Spleen (tissue), 11 donors: ENCODE measurements around the gene TSPAN9. TPM values are rescaled to one million over a fixed set of nuclear protein-coding genes. Genes with fewer than 3 reads are reported as not detected.

Experiments used
- DNase-seq: peaks from one replicate; pipeline ENCODE4 v3.0.0-alpha.2; 2020
- H3K27ac ChIP-seq, 8 donors: fragments of 200-600 bp; sonication (generic) in 7 of 8; 1 replicate in 4 of 8; 2 replicates in 4 of 8; pipeline versions ENCODE4 v1.5.0 to v1.8.0; 2016 to 2021; ENCODE audit warnings: inconsistent platforms in 4 of 8, mild to moderate bottlenecking in 4 of 8, moderate library complexity in 1 of 8
- H3K27me3 ChIP-seq, 7 donors: fragments of 200-600 bp; sonication (generic) in 6 of 7; replicated peaks in 1 of 7; 1 replicate in 4 of 7; 2 replicates in 3 of 7; pipeline versions ENCODE4 v1.5.0 to v1.8.0; 2016 to 2021; ENCODE audit warnings: inconsistent platforms in 3 of 7, mild to moderate bottlenecking in 1 of 7
- H3K36me3 ChIP-seq, 6 donors: fragments of 200-600 bp; sonication (generic) in 5 of 6; 1 replicate in 4 of 6; 2 replicates in 2 of 6; pipeline versions ENCODE4 v1.5.0 to v1.8.0; 2016 to 2021; ENCODE audit warnings: inconsistent platforms in 2 of 6
- H3K4me1 ChIP-seq, 6 donors: fragments of 200-600 bp; sonication (generic) in 5 of 6; 1 replicate in 3 of 6; 2 replicates in 3 of 6; pipeline versions ENCODE4 v1.5.0 to v1.8.0; 2016 to 2021; ENCODE audit warnings: inconsistent platforms in 3 of 6
- H3K4me3 ChIP-seq, 8 donors: fragments of 200-600 bp; sonication (generic) in 7 of 8; 1 replicate in 4 of 8; 2 replicates in 4 of 8; pipeline versions ENCODE4 v1.5.0 to v1.8.0; 2016 to 2021; ENCODE audit warnings: inconsistent platforms in 4 of 8, mild to moderate bottlenecking in 4 of 8, moderate library complexity in 2 of 8
- H3K9me3 ChIP-seq, 8 donors: fragments of 200-600 bp; sonication (generic) in 7 of 8; 1 replicate in 4 of 8; 2 replicates in 4 of 8; pipeline versions ENCODE4 v1.5.0 to v1.8.0; 2016 to 2021; ENCODE audit warnings: inconsistent platforms in 4 of 8
- POLR2A ChIP-seq, 3 donors: fragments of 450-650 bp; IDR thresholded peaks; one replicate each; pipeline ENCODE4 v1.5.1; 2017; ENCODE audit warnings: antibody characterized with exemption in 3 of 3, mild to moderate bottlenecking in 1 of 3
- POLR2AphosphoS5 ChIP-seq, 3 donors: sonication (generic); formaldehyde crosslinking; IDR thresholded peaks; one replicate each; pipeline ENCODE4 v1.5.1; 2017; ENCODE audit warnings: antibody characterized with exemption in 3 of 3
- WGBS, 5 donors: extraction: QIAGEN DNeasy Blood & Tissue Kit in 3 of 5; methylation state at CpG; one replicate each; pipeline versions ENCODE4 v1.1.5 to v1.1.7; 2013 to 2018; 5-methylcytosine and 5-hydroxymethylcytosine counted together
- intact Hi-C: fragments of 100-400 bp; cut with DNase I; formaldehyde crosslinking; loops from one replicate; pipeline ENCODE4 v1.15.0; 2023; ENCODE audit warnings: low total_unique reads
- polyA plus RNA-seq, 3 donors: library from polyadenylated mRNA; stranded (reverse); fragments of 200-250 nt; gene quantifications; one replicate each; pipeline ENCODE4 v1.2.1, GENCODE V29; 2013
- small RNA-seq, 4 donors: library from RNA; depleted of rRNA; stranded (forward); fragments of <200 nt; gene quantifications; one replicate each; pipeline ENCODE3, GENCODE V24; 2016
- total RNA-seq, 7 donors: library from RNA; depleted of rRNA in 3 of 7; stranded (reverse); fragments of >200 nt in 3 of 7; fragmentation: NEBNext Ultra II Directional in 4 of 7; extraction: Animal tissue kit (Norgen Biotek cat#: 25700) in 4 of 7; gene quantifications; one replicate each; pipeline versions ENCODE4 v1.1.0 to v1.2.1, GENCODE V29; 2016 to 2021
- TF ChIP-seq, protein P1 (sequence below), 11 experiments: fragments of 200-600 bp in 7 of 11; fragments of 450-650 bp in 4 of 11; sonication (generic) in 4 of 11; IDR thresholded peaks in 8 of 11; conservative IDR thresholded peaks in 3 of 11; 1 replicate in 7 of 11; 2 replicates in 4 of 11; pipeline versions ENCODE4 v1.4.0 to v1.8.0; 2016 to 2021; ENCODE audit warnings: antibody characterized with exemption in 11 of 11, inconsistent platforms in 4 of 11, mild to moderate bottlenecking in 1 of 11
- donor health status: healthy with polysubstance abuse.
- donor health status: DM: no; HTN: no; CAD: no; lungs with moderate emphysema.
- donor health status: DM: no; HTN: no; CAD: no.
- donor health status: Bipolar disorder and iron deficiency.
- donor health status: healthy.
- donor health status: DM: no; HTN: no; CAD: no.
- donor health status: DM: yes; HTN: yes; CAD: no.

The TSPAN9 gene
- total and polyA plus RNA-seq, 10 donors, result 3.6 to 51.1 (median 32.4) TPM

DNA sequence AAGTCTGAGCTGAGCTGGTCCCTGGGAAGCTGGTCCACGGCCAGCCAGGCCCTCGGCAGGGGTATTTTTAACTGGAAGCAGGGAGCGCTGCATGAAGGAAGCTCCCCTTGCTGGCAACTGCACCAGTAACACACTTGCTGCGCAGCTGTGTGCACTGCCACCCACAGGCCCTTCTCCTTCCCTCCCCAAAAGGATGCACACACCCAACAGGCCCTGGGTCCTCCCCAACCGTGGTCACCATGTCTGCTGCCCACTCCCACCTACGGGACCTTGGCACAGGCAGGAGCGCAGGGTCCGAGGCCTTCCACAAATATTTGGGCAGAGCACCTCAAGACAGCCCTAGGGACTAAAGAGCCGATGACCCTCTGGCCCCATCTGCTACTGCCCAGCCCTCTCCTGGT lies 256.8 kb downstream of the TSPAN9 start:
- DNase-seq, result no peak
- 75 to 91% (median 83%) methylated on average over 5 to 9 of the region's 9 CpGs for WGBS, 5 donors

DNA sequence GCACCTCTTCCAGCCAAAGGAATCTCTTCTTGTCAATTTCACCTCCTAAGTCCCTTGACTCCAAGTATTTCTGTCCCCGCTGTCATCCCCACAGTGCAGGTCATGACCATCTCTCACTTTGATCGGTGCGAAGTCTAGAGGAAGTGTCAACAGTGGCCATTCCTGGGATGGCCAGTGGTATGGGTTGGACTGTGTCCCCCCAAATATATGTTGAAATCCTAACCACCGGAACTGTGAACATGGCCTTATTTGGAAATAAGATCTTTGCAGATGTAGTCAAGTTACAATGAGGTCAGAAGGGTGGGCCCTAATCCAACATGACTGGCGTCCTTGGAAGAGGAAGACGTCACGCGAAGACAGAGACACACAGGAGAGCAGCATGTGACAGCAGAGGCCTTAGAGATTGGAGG lies 257.9 kb downstream of the TSPAN9 start:
- peak; percentile 15 for DNase-seq
- H3K4me3 ChIP-seq, result no peak overlapping the region
- intact Hi-C loops, result no loop called here
- no peak overlapping the region for H3K27ac ChIP-seq
- TF ChIP-seq, protein P1, sequence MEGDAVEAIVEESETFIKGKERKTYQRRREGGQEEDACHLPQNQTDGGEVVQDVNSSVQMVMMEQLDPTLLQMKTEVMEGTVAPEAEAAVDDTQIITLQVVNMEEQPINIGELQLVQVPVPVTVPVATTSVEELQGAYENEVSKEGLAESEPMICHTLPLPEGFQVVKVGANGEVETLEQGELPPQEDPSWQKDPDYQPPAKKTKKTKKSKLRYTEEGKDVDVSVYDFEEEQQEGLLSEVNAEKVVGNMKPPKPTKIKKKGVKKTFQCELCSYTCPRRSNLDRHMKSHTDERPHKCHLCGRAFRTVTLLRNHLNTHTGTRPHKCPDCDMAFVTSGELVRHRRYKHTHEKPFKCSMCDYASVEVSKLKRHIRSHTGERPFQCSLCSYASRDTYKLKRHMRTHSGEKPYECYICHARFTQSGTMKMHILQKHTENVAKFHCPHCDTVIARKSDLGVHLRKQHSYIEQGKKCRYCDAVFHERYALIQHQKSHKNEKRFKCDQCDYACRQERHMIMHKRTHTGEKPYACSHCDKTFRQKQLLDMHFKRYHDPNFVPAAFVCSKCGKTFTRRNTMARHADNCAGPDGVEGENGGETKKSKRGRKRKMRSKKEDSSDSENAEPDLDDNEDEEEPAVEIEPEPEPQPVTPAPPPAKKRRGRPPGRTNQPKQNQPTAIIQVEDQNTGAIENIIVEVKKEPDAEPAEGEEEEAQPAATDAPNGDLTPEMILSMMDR (IDR thresholded peaks at IDR 0.05 in 8 of 11, conservative IDR thresholded peaks at IDR 0.05 in 3 of 11), result no peak
- no peak for TF ChIP-seq POLR2A (IDR thresholded peaks at IDR 0.05)
- H3K9me3 ChIP-seq, result no peaks in the 10 kb centered on the region
- 82 to 93% (median 88%) methylated on average over 8 of the region's 8 CpGs for WGBS, 5 donors
- no peaks in the 10 kb centered on the region for H3K36me3 ChIP-seq
- H3K4me1 ChIP-seq, result no peaks in the 10 kb centered on the region
- peaks cover 0 to 17% (median 0%) of the 10 kb centered on the region in 7 donors for H3K27me3 ChIP-seq

More for the DNA sequence above, 256.8 kb downstream of the TSPAN9 start:
- no peaks in the 10 kb centered on the region for H3K36me3 ChIP-seq
- H3K4me3 ChIP-seq, result no peak overlapping the region
- intact Hi-C loops, result no loop called here
- H3K27ac ChIP-seq, result no peak overlapping the region
- TF ChIP-seq POLR2A (IDR thresholded peaks at IDR 0.05) (no peak), POLR2AphosphoS5 (IDR thresholded peaks at IDR 0.05) (no peak)
- TF ChIP-seq, protein P1 (IDR thresholded peaks at IDR 0.05 in 8 of 11, conservative IDR thresholded peaks at IDR 0.05 in 3 of 11), result no peak
- H3K4me1 ChIP-seq, result no peaks in the 10 kb centered on the region
- H3K9me3 ChIP-seq, result no peaks in the 10 kb centered on the region
- H3K27me3 ChIP-seq, result peaks cover 0 to 19% (median 0%) of the 10 kb centered on the region in 7 donors

Small RNA genes within 50 kb of the gene (small RNA-seq; reads per million reads assigned to genes)
- gene AC005912.1 (0 to 0.38 (median 0) reads per million in 4 donors), gene RF00017 (0 reads per million in 4 donors)

Other genes with a start within 250 kb of the TSPAN9 start
- 10 to 100 TPM in 6 of 7 donors, 1 to 10 TPM in 1; 6.8 to 18.8 (median 10.7) TPM for gene NRIP2, start 242.3 kb upstream of the TSPAN9 start, total RNA-seq
- gene NRIP2, start 242.3 kb upstream of the TSPAN9 start, polyA plus RNA-seq, result 1 to 10 TPM; 1.3 to 2.6 (median 1.5) TPM
- not detected for gene TEX52, start 220.3 kb upstream of the TSPAN9 start, total RNA-seq
- not detected for gene TEX52, start 220.3 kb upstream of the TSPAN9 start, polyA plus RNA-seq
- gene FOXM1, start 200.2 kb upstream of the TSPAN9 start, total RNA-seq, result 10 to 100 TPM in 1 of 7 donors, 1 to 10 TPM in 6; 1.8 to 10.2 (median 7.2) TPM
- gene FOXM1, start 200.2 kb upstream of the TSPAN9 start, polyA plus RNA-seq, result 1 to 10 TPM; 2.1 to 4.1 (median 3.7) TPM
- gene RHNO1, start 200.2 kb upstream of the TSPAN9 start, total RNA-seq, result 10 to 100 TPM; 15.9 to 26.0 (median 22.9) TPM
- 10 to 100 TPM; 19.7 to 25.0 (median 23.6) TPM for gene RHNO1, start 200.2 kb upstream of the TSPAN9 start, polyA plus RNA-seq
- 10 to 100 TPM in 6 of 7 donors, 1 to 10 TPM in 1; 9.6 to 15.7 (median 13.4) TPM for gene TULP3, start 186.5 kb upstream of the TSPAN9 start, total RNA-seq
- 1 to 10 TPM; 3.5 to 6.8 (median 4.7) TPM for gene TULP3, start 186.5 kb upstream of the TSPAN9 start, polyA plus RNA-seq
- 10 to 100 TPM; 14.2 to 24.2 (median 20.4) TPM for gene TEAD4, start 118.0 kb upstream of the TSPAN9 start, total RNA-seq
- gene TEAD4, start 118.0 kb upstream of the TSPAN9 start, polyA plus RNA-seq, result 10 to 100 TPM in 1 of 3 donors, 1 to 10 TPM in 2; 5.1 to 11.7 (median 5.3) TPM